HG02798 (cell line): ENCODE data around the gene PRR19.
"Not testable (repeated sequence)": the region's sequence is repeated elsewhere in the genome, so short reads cannot be mapped to it uniquely, and the experiment has no call there.

Experiments used
- ATAC-seq: cut with Tn5 transposase; IDR thresholded peaks from one replicate; pipeline ENCODE4 v1.9.1; 2021; ENCODE audit warnings: mild to moderate bottlenecking; ENCODE audit not compliant: unreplicated experiment, poor library complexity

PRR19 gene

DNA sequence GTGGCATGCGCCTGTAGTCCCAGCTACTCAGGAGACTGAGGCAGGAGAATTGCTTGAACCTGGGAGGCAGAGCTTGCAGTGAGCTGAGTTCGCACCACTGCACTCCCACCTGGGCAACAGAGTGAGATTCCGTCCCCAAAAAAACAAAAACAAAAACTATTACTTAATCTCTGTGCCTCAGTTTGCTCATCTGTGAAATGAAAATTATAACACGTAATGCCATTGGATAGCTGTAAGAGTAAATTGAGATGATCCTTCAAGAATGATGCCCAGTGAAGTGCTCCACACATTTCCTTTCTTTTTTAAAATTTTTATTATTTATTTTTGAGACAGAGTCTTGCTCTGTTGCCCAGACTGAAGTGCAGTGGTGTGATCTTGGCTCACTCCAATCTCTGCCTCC is 38.0 kb downstream of the PRR19 start:
- not testable (repeated sequence) for ATAC-seq

GRCh38 chr19:42343344-42344110 is 41.6 kb downstream of the PRR19 start:
- no peak for ATAC-seq

GRCh38 chr19:42344336-42344893 is 42.5 kb downstream of the PRR19 start:
- no peak for ATAC-seq

DNA sequence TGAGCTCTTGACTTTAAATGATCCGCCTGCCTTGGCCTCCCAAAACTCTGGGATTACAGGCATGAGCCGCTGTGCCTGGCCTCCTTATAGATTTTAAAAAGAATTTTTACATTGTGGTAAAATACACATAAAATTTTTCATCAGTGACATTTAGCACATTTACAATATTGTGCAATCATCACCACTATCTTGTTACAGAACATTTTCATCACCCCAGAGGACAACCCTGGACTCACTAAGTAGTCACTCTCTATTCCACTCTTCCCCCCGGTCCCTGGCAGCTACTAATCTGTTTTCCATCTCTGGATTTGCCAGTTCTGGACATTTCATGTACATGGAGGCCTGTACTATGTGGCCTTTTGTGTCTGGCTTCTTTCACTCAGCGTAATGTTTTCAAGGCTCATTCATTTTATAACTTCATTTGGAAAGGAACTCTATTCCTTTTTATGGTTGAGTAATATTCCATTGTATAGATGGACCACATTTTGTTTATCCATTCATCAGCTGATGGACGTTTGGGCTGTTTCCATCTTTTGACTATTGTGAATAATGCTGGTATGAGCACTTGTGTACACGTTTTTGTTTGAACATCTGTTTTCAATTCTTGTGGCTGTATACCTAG is 43.4 kb downstream of the PRR19 start:
- no peak for ATAC-seq

DNA sequence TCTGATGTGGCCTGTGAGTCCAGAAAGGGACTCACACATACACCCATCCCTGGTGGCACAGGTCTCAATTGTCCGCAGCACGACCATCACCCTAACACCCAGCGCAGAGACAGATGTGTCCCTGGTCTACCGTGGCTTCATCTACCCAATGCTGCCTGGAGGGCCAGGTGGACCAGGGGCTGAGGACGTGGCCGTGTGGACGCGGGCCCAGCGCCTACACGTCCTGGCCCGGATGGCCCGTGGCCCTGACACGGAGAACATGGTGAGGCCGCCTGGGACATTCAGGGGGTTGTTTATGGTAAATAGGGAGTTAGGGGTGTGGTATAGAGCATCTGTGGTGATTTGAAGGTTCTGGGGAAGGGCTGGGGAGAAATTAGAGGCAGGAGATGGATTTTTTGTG is 46.3 kb downstream of the PRR19 start:
- no peak for ATAC-seq

DNA sequence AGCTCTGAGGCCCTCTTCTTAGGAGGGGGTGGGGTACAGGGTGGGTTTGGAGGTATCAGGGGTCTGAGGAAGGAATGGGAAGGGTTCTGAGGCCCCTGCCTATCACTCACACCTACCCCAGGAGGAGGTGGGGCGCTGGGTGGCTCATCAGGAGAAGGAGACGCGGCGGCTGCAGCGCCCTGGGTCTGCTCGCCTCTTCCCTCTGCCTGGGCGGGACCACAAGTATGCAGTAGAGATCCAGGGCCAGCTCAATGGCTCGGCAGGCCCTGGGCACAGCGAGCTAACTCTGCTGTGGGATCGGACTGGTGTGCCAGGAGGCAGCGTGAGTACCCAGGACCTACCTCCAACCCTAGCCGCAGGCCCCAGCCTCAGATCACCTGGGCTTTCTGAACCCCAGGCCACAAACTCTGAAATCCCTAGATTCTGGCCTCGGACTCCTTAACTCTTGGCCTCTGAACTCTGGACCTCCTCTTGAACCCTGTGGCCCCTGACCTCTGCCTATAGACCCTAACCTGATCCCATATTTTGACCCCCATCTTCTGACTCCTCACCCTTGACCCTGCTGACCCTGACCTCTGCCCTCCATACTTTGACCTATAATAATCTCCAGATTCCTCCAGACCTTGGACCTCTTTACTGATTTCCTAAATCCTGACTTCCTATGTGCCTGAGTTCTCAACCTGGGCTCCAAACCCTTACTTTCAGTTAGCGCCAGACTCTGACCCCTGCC is 47.6 kb downstream of the PRR19 start:
- no peak for ATAC-seq

DNA sequence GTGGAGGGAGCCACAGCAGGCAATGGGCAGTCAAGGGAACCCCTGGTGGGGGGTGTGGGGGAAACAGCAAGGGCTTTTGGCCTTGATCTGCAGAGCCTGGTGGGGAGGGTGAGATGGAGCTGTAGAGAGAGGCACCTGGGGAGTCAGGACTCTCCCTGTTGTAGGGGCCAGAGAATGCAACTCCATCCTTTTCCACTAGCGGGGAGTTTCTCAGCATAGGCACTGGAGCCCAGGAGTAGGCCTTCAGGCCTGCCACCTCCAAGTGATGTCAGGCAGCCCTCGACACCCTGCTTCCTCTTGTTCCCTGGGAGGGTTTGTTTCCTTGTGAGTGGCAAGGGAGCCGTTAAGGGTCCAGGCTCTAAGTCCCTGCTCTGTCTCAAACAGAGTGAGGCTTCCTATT is 48.5 kb downstream of the PRR19 start:
- no peak for ATAC-seq

DNA sequence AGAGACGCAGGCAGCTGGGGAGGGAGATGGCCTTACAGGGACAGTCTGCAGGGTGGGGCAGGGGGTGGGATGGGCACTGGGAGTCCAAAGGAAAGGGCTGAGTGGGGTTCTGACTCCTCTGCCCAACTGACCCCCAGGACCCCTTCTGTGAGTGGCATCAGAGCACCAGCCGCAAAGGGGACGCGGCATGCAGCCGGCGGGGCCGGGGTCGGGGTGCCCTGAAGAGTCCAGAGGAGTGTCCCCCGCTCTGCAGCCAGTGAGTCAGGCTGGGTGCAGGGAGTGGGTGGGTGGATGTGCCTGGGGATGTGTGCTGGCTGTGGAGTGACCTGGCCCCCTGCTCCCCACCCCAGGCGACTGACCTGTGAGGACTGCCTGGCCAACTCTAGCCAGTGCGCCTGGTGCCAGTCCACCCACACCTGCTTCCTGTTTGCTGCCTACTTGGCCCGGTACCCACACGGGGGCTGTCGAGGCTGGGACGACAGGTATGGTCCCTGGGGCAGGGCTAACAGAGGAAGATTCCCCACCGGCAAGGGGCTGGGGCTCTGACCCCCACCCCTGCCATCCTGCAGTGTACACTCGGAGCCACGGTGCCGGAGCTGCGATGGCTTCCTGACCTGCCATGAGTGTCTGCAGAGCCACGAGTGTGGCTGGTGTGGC is 49.3 kb downstream of the PRR19 start:
- ATAC-seq, result no peak

DNA sequence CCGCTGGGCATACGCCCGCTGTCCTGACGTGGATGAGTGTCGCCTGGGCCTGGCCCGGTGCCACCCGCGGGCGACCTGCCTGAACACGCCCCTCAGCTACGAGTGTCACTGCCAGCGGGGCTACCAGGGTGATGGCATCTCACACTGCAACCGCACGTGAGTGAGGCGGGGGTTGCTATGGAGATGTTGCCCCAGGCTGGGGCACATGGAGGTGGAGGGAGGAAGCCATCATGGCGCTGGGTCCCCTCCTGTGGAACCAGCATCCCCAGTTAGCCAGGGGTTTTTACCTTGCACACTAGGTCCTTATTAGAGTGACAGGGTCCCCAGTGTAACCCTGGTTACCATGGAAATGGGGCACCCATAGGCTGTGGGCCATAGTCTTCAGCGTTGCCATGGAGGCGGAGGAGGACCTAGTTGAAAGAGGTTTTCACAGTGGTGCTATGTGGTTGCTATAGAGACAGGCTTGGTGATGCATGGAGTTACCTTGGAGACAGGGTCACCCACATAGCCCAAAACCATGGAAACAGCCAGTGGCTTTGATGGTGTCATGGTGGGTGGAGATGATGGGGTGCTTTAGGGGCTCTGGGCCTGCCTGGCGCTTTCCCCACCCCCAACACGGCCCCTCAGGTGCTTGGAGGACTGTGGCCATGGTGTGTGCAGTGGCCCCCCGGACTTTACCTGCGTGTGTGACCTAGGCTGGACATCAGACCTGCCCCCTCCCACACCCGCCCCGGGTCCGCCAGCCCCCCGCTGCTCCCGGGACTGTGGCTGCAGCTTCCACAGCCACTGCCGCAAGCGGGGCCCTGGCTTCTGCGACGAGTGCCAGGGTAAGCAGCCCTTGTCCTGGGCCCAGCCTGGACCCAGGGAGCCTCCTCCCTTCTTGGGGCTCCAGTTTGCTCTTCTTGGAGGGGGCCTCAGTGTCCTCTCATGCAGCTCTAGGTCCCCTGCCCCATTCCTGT is 50.6 kb downstream of the PRR19 start:
- ATAC-seq, result no peak

DNA sequence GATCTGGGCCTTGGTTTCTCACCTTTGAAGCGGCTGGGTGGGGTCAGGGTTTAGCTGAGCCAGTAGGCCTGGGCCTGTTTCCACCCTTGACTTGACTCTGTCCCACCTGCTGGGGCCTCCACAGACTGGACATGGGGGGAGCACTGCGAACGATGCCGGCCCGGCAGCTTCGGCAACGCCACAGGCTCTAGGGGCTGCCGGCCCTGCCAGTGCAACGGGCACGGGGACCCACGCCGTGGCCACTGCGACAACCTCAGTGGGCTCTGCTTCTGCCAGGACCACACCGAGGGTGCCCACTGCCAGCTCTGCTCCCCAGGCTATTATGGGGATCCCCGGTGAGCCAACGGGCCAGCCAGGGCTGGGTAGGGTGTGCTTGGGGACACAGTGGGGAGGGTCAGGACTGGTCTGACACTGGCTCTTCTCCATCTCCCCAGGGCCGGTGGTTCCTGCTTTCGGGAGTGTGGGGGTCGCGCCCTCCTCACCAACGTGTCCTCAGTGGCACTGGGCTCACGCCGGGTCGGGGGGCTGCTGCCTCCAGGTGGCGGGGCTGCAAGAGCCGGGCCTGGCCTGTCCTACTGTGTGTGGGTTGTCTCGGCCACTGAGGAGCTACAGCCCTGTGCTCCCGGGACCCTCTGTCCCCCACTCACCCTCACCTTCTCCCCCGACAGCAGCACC is 51.5 kb downstream of the PRR19 start:
- no peak for ATAC-seq

DNA sequence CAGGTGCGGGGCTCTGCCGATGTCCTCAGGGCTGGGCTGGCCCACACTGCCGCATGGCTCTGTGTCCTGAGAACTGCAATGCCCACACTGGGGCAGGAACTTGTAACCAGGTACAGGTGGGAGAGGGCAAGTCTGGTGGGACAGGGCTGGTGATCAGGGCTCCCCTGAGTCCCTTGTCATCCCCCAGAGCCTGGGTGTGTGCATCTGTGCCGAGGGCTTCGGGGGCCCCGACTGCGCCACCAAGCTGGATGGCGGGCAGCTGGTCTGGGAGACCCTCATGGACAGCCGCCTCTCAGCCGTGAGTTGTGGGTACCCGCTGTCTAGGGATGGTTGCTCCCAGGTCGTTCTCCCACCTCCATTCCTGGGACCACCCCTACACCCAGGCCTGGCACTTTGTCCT is 54.0 kb downstream of the PRR19 start:
- ATAC-seq, result no peak

GRCh38 chr19:42356686-42357085 is 54.8 kb downstream of the PRR19 start:
- no peak for ATAC-seq

DNA sequence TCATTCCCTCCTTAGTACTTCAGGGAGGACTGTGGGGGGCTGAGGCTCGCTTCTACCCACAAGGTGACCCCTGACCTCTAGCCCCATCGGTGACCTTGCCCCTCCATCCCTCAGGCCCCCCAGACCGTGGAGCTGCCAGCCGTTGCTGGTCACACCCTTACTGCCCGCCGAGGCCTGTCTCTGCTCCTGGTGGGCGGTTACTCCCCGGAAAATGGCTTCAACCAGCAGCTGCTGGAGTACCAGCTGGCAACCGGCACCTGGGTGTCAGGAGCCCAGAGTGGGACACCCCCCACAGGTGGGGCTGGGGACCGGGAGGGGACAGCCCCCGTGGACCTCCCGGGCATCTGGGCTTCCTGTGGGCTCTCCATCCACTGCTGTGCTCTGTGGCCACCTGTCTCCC is 55.4 kb downstream of the PRR19 start:
- no peak for ATAC-seq
